ENCODE measurements around the gene EIF2B2. TPM values are rescaled to one million over a fixed set of nuclear protein-coding genes. Genes with fewer than 3 reads are reported as not detected.
A peak's percentile ranks its signal among the peaks of the same experiment; 100 is the strongest.

The EIF2B2 gene
- total and polyA plus RNA-seq, 9 of the 15 experiments (the other 6 are each of a cell fraction or from before 2014, with no cell fraction given): 10.6 to 94.1 (median 38.9) TPM

DNA sequence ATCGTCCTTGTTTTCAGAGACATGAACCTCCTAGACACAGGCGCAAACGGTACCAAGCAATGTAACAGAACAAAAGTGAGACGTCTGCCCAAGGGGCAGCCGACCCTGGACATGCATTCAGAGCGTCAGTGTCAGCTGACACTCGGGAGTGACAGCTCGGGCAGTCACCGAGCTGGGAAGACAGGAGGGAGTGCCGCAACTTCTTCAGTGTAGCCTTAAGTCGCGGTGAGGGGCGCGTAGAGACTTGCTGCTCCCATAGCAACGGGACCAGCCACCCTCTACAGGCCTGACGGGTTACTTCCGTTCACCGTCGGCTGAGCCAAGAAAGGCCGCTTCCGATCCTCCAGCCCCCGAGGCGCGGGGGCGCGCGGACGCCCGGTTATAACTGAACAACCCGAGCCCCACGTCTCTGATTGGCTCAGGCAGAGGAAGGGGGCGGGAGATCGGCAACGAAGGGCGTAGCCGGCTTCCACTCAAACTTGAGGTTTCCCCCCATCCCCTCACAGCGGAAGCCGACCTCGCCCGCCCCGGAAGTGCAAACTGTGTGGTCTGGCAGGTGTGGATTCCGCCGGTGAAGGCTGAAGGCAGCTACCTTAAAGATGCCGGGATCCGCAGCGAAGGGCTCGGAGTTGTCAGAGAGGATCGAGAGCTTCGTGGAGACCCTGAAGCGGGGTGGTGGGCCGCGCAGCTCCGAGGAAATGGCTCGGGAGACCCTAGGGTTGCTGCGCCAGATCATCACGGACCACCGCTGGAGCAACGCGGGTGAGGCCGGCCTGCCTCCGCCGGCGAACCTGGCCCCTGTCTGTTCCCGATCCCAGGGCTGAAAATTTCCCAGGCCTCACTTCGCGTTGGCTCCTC, at the start of gene EIF2B2 (continued):
- TF ChIP-seq, protein P1, sequence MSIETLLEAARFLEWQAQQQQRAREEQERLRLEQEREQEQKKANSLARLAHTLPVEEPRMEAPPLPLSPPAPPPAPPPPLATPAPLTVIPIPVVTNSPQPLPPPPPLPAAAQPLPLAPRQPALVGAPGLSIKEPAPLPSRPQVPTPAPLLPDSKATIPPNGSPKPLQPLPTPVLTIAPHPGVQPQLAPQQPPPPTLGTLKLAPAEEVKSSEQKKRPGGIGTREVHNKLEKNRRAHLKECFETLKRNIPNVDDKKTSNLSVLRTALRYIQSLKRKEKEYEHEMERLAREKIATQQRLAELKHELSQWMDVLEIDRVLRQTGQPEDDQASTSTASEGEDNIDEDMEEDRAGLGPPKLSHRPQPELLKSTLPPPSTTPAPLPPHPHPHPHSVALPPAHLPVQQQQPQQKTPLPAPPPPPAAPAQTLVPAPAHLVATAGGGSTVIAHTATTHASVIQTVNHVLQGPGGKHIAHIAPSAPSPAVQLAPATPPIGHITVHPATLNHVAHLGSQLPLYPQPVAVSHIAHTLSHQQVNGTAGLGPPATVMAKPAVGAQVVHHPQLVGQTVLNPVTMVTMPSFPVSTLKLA (conservative IDR thresholded peaks at IDR 0.05): peak; percentile 51 to 76; a peak in 3 of 4 replicates
- no peak for TF ChIP-seq ZFP36 (IDR thresholded peaks at IDR 0.05; ENCODE audit: low read depth, low read length, partially characterized antibody)
- TF ChIP-seq MTA1 (IDR thresholded peaks at IDR 0.05; ENCODE audit: borderline replicate concordance): no peak
- no peak for TF ChIP-seq GATAD2B (IDR thresholded peaks at IDR 0.05; ENCODE audit: borderline replicate concordance)
- TF ChIP-seq HLTF (IDR thresholded peaks at IDR 0.05): no peak
- TF ChIP-seq SRSF9 (IDR thresholded peaks at IDR 0.05; ENCODE audit: borderline replicate concordance, low read depth, low read length): no peak
- no peak for TF ChIP-seq NCOA2 (IDR thresholded peaks at IDR 0.05; ENCODE audit: partially characterized antibody in 2 of 2)
- no peak for TF ChIP-seq DACH1 (IDR thresholded peaks at IDR 0.05; ENCODE audit: partially characterized antibody)
- TF ChIP-seq HCFC1 (IDR thresholded peaks at IDR 0.05; ENCODE audit: low read depth, low read length): peak; percentile 51
- no peak for TF ChIP-seq SAFB (IDR thresholded peaks at IDR 0.05; ENCODE audit: borderline replicate concordance, low read depth, low read length)
- no peak for TF ChIP-seq ZNF133 (CRISPR knock-in tag; IDR thresholded peaks at IDR 0.05)
- TF ChIP-seq POLR3G (IDR thresholded peaks at IDR 0.05; ENCODE audit: extremely low read depth, insufficient read length, insufficient replicate concordance): no peak
- TF ChIP-seq, protein P2, sequence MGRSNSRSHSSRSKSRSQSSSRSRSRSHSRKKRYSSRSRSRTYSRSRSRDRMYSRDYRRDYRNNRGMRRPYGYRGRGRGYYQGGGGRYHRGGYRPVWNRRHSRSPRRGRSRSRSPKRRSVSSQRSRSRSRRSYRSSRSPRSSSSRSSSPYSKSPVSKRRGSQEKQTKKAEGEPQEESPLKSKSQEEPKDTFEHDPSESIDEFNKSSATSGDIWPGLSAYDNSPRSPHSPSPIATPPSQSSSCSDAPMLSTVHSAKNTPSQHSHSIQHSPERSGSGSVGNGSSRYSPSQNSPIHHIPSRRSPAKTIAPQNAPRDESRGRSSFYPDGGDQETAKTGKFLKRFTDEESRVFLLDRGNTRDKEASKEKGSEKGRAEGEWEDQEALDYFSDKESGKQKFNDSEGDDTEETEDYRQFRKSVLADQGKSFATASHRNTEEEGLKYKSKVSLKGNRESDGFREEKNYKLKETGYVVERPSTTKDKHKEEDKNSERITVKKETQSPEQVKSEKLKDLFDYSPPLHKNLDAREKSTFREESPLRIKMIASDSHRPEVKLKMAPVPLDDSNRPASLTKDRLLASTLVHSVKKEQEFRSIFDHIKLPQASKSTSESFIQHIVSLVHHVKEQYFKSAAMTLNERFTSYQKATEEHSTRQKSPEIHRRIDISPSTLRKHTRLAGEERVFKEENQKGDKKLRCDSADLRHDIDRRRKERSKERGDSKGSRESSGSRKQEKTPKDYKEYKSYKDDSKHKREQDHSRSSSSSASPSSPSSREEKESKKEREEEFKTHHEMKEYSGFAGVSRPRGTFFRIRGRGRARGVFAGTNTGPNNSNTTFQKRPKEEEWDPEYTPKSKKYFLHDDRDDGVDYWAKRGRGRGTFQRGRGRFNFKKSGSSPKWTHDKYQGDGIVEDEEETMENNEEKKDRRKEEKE (IDR thresholded peaks at IDR 0.05; ENCODE audit: borderline replicate concordance in 1 of 2, control insufficient read depth in 1 of 2, low read depth in 2 of 2, low read length in 1 of 2): no peak
- TF ChIP-seq SMAD2 (IDR thresholded peaks at IDR 0.05; ENCODE audit: low read depth, low read length): no peak
- no peak for TF ChIP-seq BRF1 (IDR thresholded peaks at IDR 0.05; ENCODE audit: borderline replicate concordance, extremely low read depth, insufficient read length)
- TF ChIP-seq RBFOX2 (IDR thresholded peaks at IDR 0.05; ENCODE audit: low read depth, low read length): peak; percentile 82
- TF ChIP-seq FOS (IDR thresholded peaks at IDR 0.05; ENCODE audit: extremely low read depth, insufficient read length): peak; percentile 77
- TF ChIP-seq ARID3A (IDR thresholded peaks at IDR 0.05; ENCODE audit: borderline replicate concordance, low read depth, low read length): no peak
- no peak for TF ChIP-seq BDP1 (IDR thresholded peaks at IDR 0.05; ENCODE audit: insufficient read depth, insufficient read length)
- no peak for TF ChIP-seq TAF7 (tag; IDR thresholded peaks at IDR 0.05)
- no peak for TF ChIP-seq PTTG1 (tag; IDR thresholded peaks at IDR 0.05; ENCODE audit: low read depth)
